Effector memory CD8-positive, alpha-beta T cell (primary cell): Measurements from ENCODE around the gene MAPT.

Experiments
- ATAC-seq: fragments of 150-1000 bp; cut with Tn5 transposase; replicated peaks from 2 replicates; pipeline ENCODE4 v1.10.0; 2021; ENCODE audit warnings: mild to moderate bottlenecking, moderate library complexity
- DNase-seq, 3 experiments: peaks; one replicate each; pipeline ENCODE4 v3.0.0; 2021
- H3K27ac Mint-ChIP-seq, 2 donors: one replicate each; pipeline ENCODE4 v1.8.0; 2022; ENCODE audit warnings: mild to moderate bottlenecking in 2 of 2, mixed read lengths in 2 of 2, moderate library complexity in 2 of 2
- H3K27me3 Mint-ChIP-seq, 2 donors: one replicate each; pipeline ENCODE4 v1.8.0; 2022; ENCODE audit warnings: mixed read lengths in 2 of 2
- H3K36me3 Mint-ChIP-seq: one replicate; pipeline ENCODE4 v1.8.0; 2022; ENCODE audit warnings: mild to moderate bottlenecking, moderate library complexity, mixed read lengths; ENCODE audit not compliant: insufficient read depth
- H3K4me1 Mint-ChIP-seq, 2 donors: one replicate each; pipeline ENCODE4 v1.8.0; 2022; ENCODE audit warnings: low read depth in 2 of 2, mixed read lengths in 2 of 2
- H3K4me3 Mint-ChIP-seq, 2 donors: one replicate each; pipeline ENCODE4 v1.8.0; 2022; ENCODE audit warnings: mild to moderate bottlenecking in 2 of 2, mixed read lengths in 2 of 2, moderate library complexity in 2 of 2
- H3K9me3 Mint-ChIP-seq, 2 donors: one replicate each; pipeline ENCODE4 v1.8.0; 2022; ENCODE audit warnings: mixed read lengths in 2 of 2

MAPT gene

DNA sequence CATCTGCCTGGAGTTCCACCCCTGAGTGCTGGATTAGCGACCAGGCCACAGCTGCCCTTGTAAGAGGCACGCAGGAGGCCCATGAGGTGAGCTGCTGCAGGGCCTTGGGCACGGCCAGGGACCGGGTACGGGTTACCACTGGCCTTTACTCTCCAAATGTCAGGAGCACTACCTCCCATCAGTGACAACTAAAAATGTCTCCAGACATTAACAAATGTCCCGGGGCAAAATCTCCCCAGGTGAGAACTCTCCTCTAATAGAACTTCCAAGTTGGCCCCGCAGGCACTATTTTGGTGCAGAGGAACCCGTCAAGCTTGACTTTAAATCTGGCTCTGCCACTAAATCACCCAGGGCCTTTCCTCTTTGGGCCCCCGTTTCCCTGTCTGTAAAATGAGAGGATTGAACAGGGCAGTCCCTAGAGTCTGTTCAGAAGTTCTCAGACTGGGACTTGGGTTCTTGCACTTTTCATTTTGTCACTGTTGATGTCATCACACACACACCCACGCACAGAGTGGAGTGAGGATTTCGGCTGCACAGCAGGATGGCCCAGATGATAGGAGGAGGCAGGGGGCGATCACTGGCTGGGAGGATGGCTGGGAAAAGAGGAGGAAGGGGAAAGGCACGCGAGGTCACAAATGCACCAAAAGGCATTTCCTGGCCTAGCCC lies 24.5 kb upstream of the MAPT start:
- Mint-ChIP-seq H3K36me3 (no peaks in the 10 kb centered on the region), H3K9me3 (no peaks in the 10 kb centered on the region), H3K4me3 (no peak overlapping the region), H3K27ac (no peak overlapping the region), H3K27me3 (peaks cover 20 to 62% of the 10 kb centered on the region in 2 donors), H3K4me1 (peaks cover 0 to 3% of the 10 kb centered on the region in 2 donors)
- DNase-seq (no peak), ATAC-seq (no peak)

DNA sequence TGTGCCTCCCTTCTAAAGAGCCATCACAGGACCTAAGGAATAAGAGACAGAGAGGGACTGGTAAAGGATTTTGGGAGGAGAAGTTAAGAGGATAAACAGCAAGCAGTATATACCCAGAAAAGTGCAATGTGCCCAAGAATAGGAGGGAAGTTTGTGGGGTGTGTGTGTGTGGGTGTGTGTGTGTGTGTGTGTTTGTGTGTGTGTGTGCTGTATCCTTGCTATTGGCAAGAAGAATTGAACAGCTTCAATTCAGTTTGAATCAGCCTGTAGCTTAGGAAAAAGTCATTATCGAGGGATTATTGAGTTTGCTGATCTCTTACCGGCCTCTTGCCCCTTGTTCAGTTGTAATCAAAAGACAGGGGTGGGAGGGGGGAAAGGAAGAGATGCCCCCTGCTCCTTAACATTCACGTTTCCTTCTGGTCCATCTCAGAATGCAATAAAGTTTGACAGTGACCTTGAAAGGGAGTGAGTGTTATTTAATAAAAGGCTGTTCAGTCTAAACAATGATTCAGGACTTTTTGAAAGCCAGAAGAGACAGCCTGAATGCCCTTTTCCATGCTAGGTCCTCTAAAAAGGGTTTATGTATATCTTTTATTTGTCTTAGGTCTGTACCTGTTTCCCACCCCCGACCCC lies 23.9 kb upstream of the MAPT start:
- H3K27ac Mint-ChIP-seq: no peak overlapping the region
- no peaks in the 10 kb centered on the region for H3K36me3 Mint-ChIP-seq
- ATAC-seq (no peak), DNase-seq (no peak)
- H3K27me3 Mint-ChIP-seq: peaks cover 14 to 55% of the 10 kb centered on the region in 2 donors
- no peaks in the 10 kb centered on the region for H3K9me3 Mint-ChIP-seq
- H3K4me3 Mint-ChIP-seq: no peak overlapping the region
- H3K4me1 Mint-ChIP-seq: peaks cover 0 to 3% of the 10 kb centered on the region in 2 donors

DNA sequence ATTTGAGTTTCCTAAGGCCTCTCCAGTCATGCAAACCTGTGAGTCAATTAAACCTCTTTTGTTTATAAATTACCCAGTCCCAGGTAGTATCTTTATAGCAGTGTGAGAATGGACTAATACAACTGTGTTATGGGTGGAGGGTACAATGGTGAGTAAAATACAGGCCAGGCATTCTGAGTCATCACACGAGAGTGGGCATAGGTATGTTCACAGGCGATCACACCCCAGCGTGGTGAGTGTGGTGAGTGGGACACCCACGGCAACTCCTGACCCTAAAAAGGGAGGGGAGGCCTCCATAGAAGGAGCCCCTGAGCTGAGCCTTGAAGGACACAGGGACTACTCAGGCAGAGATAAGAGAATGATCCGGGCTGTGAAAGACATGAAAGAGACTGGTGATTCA lies 22.6 kb upstream of the MAPT start:
- H3K36me3 Mint-ChIP-seq: no peaks in the 10 kb centered on the region
- no peak overlapping the region for H3K4me3 Mint-ChIP-seq
- ATAC-seq (no peak), DNase-seq (no peak)
- H3K27ac Mint-ChIP-seq: no peak overlapping the region
- peaks cover 10 to 50% of the 10 kb centered on the region in 2 donors for H3K27me3 Mint-ChIP-seq
- no peaks in the 10 kb centered on the region for H3K9me3 Mint-ChIP-seq
- H3K4me1 Mint-ChIP-seq: peaks cover 0 to 3% of the 10 kb centered on the region in 2 donors

DNA sequence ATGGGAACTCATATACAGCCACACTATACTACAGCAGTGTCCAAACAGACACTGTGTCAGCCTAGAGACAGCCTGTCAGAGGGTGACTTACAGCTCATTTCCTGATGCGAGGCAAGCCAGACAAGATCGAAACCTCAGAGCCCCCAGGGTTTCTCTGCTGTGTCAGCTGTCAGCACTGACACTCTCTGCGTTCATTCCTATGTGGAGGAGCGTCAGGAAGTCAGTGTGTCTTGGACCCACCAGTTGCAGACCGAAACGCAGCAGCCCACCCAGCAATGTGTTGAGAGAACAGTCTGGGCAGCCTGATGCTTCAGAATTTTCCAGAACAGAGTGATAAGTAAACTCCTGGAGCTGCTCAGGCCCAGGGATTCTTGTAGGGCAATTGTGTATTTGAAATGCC lies 20.6 kb upstream of the MAPT start:
- Mint-ChIP-seq H3K4me1 (peaks cover 0 to 3% of the 10 kb centered on the region in 2 donors), H3K27me3 (peaks cover 15 to 42% of the 10 kb centered on the region in 2 donors), H3K27ac (peak overlapping the region in 1 of 2 donors; percentile 23), H3K36me3 (no peaks in the 10 kb centered on the region), H3K4me3 (no peak overlapping the region), H3K9me3 (peaks cover 3 to 7% of the 10 kb centered on the region in 2 donors)
- ATAC-seq (peak; percentile 45), DNase-seq (no peak)

DNA sequence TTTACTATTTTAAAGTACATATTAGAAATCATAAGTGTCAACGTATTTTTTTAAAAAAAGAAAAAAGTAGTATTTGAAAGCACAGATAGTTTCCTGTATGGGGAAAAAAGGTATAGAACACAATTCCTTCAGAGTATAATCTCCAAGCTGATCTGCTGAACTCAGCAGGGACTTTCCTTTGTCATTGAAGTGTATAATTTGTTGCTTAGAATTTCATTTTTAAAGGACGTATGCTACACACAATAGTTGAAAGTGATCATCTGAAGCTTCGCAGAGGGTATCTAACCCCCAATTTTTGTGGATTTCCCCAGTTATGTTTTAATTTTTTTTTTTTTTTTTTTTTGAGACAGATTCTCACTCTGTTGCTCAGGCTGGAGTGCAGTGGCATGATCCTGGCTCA lies 20.2 kb upstream of the MAPT start:
- no peak for ATAC-seq
- H3K36me3 Mint-ChIP-seq: no peaks in the 10 kb centered on the region

DNA sequence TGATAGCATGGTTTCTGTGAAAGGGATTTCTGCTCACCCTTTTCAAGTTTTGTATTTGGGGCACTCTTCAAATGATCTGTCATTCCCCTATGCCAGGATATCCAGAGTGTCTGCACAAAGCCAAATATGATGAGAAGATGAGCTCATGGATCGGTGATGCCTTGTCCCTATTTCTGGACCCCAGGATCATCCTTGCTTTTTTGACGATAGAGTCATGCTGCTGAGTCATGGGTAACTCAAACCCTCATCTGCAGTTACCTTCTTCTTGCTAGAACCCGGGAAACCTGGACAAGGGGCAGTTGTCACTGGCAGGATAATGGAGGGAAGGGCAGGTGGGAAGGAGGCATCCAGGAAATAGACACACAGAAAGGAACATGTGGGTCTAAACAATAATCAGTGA lies 17.8 kb upstream of the MAPT start:
- DNase-seq: no peak
- Mint-ChIP-seq H3K4me1 (peaks cover 0 to 3% of the 10 kb centered on the region in 2 donors), H3K9me3 (peaks cover 3 to 7% of the 10 kb centered on the region in 2 donors), H3K4me3 (no peak overlapping the region), H3K36me3 (no peaks in the 10 kb centered on the region), H3K27ac (no peak overlapping the region), H3K27me3 (peaks cover 22 to 40% of the 10 kb centered on the region in 2 donors)
- ATAC-seq: no peak

More for the DNA sequence above, 20.2 kb upstream of the MAPT start:
- no peak overlapping the region for H3K4me3 Mint-ChIP-seq
- peaks cover 15 to 40% of the 10 kb centered on the region in 2 donors for H3K27me3 Mint-ChIP-seq
- H3K4me1 Mint-ChIP-seq: peaks cover 0 to 3% of the 10 kb centered on the region in 2 donors
- DNase-seq: no peak
- H3K27ac Mint-ChIP-seq: no peak overlapping the region
- peaks cover 3 to 7% of the 10 kb centered on the region in 2 donors for H3K9me3 Mint-ChIP-seq

DNA sequence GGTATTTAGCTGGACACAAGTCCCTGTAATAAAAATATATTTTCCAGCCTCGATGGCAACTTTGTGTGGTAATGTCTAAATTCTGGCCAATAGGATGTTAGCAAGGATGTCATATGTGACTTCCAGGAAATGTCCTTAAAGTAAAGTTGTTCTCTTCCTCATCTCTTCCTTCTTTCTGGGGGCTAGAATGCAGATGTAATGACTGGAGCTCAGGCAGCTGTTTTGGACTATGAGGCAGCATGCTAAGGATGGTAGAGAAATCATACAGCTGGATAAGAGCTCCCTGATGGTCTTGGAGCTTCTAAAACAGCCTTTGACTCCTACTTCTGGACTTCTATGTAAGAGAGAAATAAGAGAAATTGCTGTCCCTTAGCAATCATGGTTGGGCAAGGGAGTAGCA lies 16.9 kb upstream of the MAPT start:
- H3K4me3 Mint-ChIP-seq: no peak overlapping the region
- no peak overlapping the region for H3K27ac Mint-ChIP-seq
- H3K27me3 Mint-ChIP-seq: peaks cover 25 to 45% of the 10 kb centered on the region in 2 donors
- DNase-seq (no peak), ATAC-seq (no peak)
- peaks cover 3 to 7% of the 10 kb centered on the region in 2 donors for H3K9me3 Mint-ChIP-seq
- no peaks in the 10 kb centered on the region for H3K36me3 Mint-ChIP-seq
- peaks cover 2 to 4% of the 10 kb centered on the region in 2 donors for H3K4me1 Mint-ChIP-seq

DNA sequence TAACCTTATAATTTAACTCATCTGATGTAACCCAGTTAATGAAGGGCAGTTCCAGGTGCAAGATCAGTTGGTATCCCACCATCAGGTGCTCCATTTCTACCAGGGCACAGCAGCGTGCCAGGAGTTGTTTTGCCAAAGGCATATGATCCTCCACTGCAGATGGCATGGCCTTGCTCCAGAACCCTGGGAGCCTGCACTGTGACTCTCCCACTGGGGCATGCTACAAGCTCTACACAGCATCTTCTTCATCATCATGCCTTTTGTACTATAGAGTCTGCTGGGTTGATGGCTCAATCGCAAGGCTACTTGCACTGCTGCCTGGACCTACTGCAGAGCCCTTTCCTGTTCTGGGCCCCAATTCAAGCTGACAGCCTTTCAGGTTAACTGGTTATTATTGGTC lies 11.3 kb upstream of the MAPT start:
- Mint-ChIP-seq H3K4me1 (peaks cover 4 to 5% of the 10 kb centered on the region in 2 donors), H3K27ac (no peak overlapping the region), H3K9me3 (peaks cover 0 to 5% of the 10 kb centered on the region in 2 donors), H3K27me3 (peaks cover 16 to 50% of the 10 kb centered on the region in 2 donors), H3K36me3 (no peaks in the 10 kb centered on the region), H3K4me3 (no peak overlapping the region)
- no peak for ATAC-seq
- DNase-seq: no peak

DNA sequence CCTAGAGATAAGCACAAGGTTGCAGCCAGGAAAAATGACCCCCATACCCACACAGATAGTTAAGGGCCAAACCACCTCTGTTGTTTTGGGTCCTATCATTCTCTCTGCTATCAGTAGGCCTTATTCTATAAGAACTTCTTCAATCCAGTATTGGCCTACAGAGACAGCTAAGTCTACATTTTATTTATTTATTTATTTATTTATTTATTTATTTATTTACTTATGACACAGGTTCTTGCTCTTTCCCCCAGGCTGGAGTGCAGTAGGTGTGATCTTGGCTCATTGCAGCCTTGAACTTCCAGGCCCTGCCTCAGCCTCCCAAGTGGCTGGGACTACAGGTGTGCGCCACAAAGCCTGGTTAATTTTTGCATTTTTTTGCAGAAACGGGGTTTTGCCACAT lies 7.5 kb upstream of the MAPT start:
- H3K4me3 Mint-ChIP-seq: no peak overlapping the region
- DNase-seq (no peak), ATAC-seq (no peak)
- H3K27ac Mint-ChIP-seq: no peak overlapping the region
- H3K27me3 Mint-ChIP-seq: peaks cover under 1 to 32% of the 10 kb centered on the region in 2 donors
- H3K9me3 Mint-ChIP-seq: peaks cover 0 to 5% of the 10 kb centered on the region in 2 donors
- H3K36me3 Mint-ChIP-seq: no peaks in the 10 kb centered on the region
- H3K4me1 Mint-ChIP-seq: peaks cover 4 to 5% of the 10 kb centered on the region in 2 donors

DNA sequence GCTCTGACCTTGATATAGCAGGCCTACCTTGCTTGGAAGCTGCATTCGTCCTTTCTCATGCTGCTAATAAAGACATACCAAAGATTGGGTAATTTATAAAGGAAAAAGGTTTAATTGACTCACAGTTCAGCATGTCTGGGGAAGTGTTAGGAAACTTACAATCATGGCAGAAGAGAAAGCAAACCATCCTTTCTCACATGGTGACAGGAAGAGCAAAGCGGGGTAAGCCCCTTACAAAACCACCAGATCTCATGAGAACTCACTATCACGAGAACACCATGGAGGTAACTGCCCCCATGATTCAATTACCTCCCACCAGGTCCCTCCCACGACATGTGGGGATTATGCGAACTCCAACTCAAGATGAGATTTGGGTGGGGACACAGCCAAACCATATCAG lies 6.0 kb upstream of the MAPT start:
- Mint-ChIP-seq H3K4me1 (no peaks in the 10 kb centered on the region), H3K27ac (no peak overlapping the region), H3K27me3 (peaks cover 0 to 17% of the 10 kb centered on the region in 2 donors), H3K9me3 (peaks cover 0 to 5% of the 10 kb centered on the region in 2 donors), H3K36me3 (peaks cover under 1% of the 10 kb centered on the region), H3K4me3 (no peak overlapping the region)
- ATAC-seq (no peak), DNase-seq (no peak)

DNA sequence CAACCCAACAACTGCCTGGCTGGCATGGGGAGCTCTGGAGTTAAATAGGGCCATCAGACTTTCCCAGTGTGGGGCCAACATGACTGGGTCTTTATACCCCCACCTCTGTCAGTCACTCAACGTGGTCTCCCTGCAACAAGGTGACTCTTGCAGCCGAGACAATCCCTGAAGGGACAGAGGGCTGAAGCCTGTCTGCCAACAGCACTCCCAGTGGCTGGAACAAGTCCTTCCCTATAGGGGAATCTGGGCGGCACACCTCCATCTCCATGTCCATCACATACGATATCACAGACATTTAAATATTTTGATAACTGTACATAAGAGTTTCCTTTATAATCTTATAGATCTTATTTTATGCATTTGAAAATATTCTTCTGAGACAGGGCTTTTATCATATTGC lies 4.8 kb upstream of the MAPT start:
- ATAC-seq (no peak), DNase-seq (no peak)
- Mint-ChIP-seq H3K4me3 (no peak overlapping the region), H3K27me3 (peaks cover 0 to 8% of the 10 kb centered on the region in 2 donors), H3K9me3 (peaks cover 0 to 4% of the 10 kb centered on the region in 2 donors), H3K36me3 (peaks cover 7% of the 10 kb centered on the region), H3K4me1 (peaks cover 0 to 3% of the 10 kb centered on the region in 2 donors), H3K27ac (no peak overlapping the region)

DNA sequence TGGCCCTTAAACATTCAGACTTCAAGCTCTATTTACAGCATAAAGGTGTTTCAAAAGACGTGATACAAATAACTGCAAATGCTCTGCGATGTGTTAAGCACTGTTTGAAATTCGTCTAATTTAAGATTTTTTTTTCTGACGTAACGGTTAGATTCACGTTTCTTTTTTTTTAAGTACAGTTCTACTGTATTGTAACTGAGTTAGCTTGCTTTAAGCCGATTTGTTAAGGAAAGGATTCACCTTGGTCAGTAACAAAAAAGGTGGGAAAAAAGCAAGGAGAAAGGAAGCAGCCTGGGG lies 681 bp upstream of the MAPT start:
- peaks cover 4 to 15% of the 10 kb centered on the region in 2 donors for H3K4me1 Mint-ChIP-seq
- peak overlapping the region; percentile 8 to 35 for H3K27ac Mint-ChIP-seq
- DNase-seq (no peak), ATAC-seq (no peak)
- H3K27me3 Mint-ChIP-seq: peaks cover 14 to 21% of the 10 kb centered on the region in 2 donors
- H3K36me3 Mint-ChIP-seq: peaks cover 12% of the 10 kb centered on the region
- peak overlapping the region; percentile 82 to 88 for H3K4me3 Mint-ChIP-seq
- no peaks in the 10 kb centered on the region for H3K9me3 Mint-ChIP-seq

DNA sequence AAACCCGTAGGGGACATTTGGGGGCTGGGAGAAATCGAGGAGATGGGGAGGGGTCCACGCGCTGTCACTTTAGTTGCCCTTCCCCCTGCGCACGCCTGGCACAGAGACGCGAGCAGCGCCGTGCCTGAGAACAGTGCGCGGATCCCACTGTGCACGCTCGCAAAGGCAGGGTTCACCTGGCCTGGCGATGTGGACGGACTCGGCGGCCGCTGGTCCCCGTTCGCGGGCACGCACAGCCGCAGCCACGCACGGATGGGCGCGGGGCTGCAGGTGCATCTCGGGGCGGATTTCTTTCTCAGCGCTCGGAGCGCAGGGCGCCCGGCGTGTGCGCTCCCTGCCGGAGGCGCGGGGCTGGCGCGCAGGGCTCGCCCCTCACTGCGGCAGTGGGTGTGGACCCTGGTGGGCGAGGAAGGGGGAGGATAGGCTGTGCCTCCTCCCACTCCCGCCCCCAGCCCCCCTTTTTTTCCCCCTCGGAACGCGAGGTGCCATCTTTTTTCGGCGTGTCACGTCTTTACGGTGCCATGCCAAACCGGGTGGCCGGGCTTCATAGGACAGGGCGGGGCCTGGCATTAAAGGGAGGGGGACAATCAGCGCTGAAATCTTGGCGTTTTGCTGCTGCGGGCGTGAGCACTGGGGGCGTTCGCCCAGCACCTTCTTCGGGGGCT lies 1.1 kb downstream of the MAPT start:
- H3K4me3 Mint-ChIP-seq: peak overlapping the region; percentile 82 to 88
- peak overlapping the region; percentile 28 to 71 for H3K27ac Mint-ChIP-seq
- no peaks in the 10 kb centered on the region for H3K9me3 Mint-ChIP-seq
- DNase-seq (peak in 1 of 3 experiments; percentile 5), ATAC-seq (peak; percentile 17)
- peaks cover 12% of the 10 kb centered on the region for H3K36me3 Mint-ChIP-seq
- peaks cover 22 to 38% of the 10 kb centered on the region in 2 donors for H3K27me3 Mint-ChIP-seq
- H3K4me1 Mint-ChIP-seq: peaks cover 4 to 15% of the 10 kb centered on the region in 2 donors
